HG03378 (cell line): ENCODE measurements around the gene ENGASE.

ENCODE experiments used
- ATAC-seq: cut with Tn5 transposase; IDR thresholded peaks from one replicate; pipeline ENCODE4 v1.9.1; 2021; ENCODE audit warnings: mild to moderate bottlenecking, moderate library complexity; ENCODE audit not compliant: unreplicated experiment

The ENGASE gene

GRCh38 chr17:79113699-79114457, 39.3 kb downstream of the ENGASE start:
- ATAC-seq = no peak

- no peak for ATAC-seq
Observed at GRCh38 chr17:79114458-79115301, 40.1 kb downstream of the ENGASE start.

GRCh38 chr17:79115487-79115886, 40.9 kb downstream of the ENGASE start:
- ATAC-seq = no peak

GRCh38 chr17:79116575-79117368, 42.1 kb downstream of the ENGASE start:
- ATAC-seq = no peak

GRCh38 chr17:79117905-79118487, 43.4 kb downstream of the ENGASE start:
- no peak for ATAC-seq

- ATAC-seq = no peak
Observed at GRCh38 chr17:79118924-79119323, 44.3 kb downstream of the ENGASE start.

GRCh38 chr17:79120259-79120658, 45.6 kb downstream of the ENGASE start:
- no peak for ATAC-seq

- no peak for ATAC-seq
Observed at GRCh38 chr17:79123988-79124387, 49.4 kb downstream of the ENGASE start.

GRCh38 chr17:79124513-79125209, 50.0 kb downstream of the ENGASE start:
- no peak for ATAC-seq

GRCh38 chr17:79125503-79125902, 50.9 kb downstream of the ENGASE start:
- ATAC-seq = no peak

GRCh38 chr17:79126139-79126538, 51.5 kb downstream of the ENGASE start:
- ATAC-seq = no peak

GRCh38 chr17:79127534-79128135, 53.0 kb downstream of the ENGASE start:
- ATAC-seq = no peak

GRCh38 chr17:79129523-79129922, 54.9 kb downstream of the ENGASE start:
- no peak for ATAC-seq

GRCh38 chr17:79130536-79131273, 56.1 kb downstream of the ENGASE start:
- ATAC-seq = no peak

GRCh38 chr17:79131274-79131635, 56.6 kb downstream of the ENGASE start:
- no peak for ATAC-seq

GRCh38 chr17:79131701-79132100, 57.1 kb downstream of the ENGASE start:
- ATAC-seq = no peak

- no peak for ATAC-seq
Observed at GRCh38 chr17:79132271-79133064, 57.8 kb downstream of the ENGASE start.

- no peak for ATAC-seq
Observed at GRCh38 chr17:79133214-79133613, 58.6 kb downstream of the ENGASE start.

- ATAC-seq = no peak
Observed at GRCh38 chr17:79133985-79134384, 59.4 kb downstream of the ENGASE start.
